ENCODE results near the gene CDH23.

GRCh38 chr10:71432956-71433767 is 36.4 kb downstream of the CDH23 start:
- no peak for TF ChIP-seq SP1 (IDR thresholded peaks at IDR 0.05)
- no peak for TF ChIP-seq FOXK2 (IDR thresholded peaks at IDR 0.05)
- no peak for TF ChIP-seq TARDBP (IDR thresholded peaks at IDR 0.05)
- TF ChIP-seq FOXA1 (IDR thresholded peaks at IDR 0.05), result no peak
- TF ChIP-seq PKNOX1 (IDR thresholded peaks at IDR 0.05), result no peak
- no peak for TF ChIP-seq LEF1 (IDR thresholded peaks at IDR 0.05; ENCODE audit: borderline replicate concordance)
- no peak for TF ChIP-seq CTBP1 (IDR thresholded peaks at IDR 0.05; ENCODE audit: borderline replicate concordance)
- no peak for TF ChIP-seq L3MBTL2 (conservative IDR thresholded peaks at IDR 0.05)
- TF ChIP-seq HDGF (IDR thresholded peaks at IDR 0.05; ENCODE audit: borderline replicate concordance), result no peak

Data from HEK293T (cell line).